ENCODE data around the gene ABL1.

The ABL1 gene

GRCh38 chr9:130869250-130869649 lies 34.2 kb downstream of the ABL1 start:
- H3K4me3 ChIP-seq (replicated peaks in 1 of 2; ENCODE audit: low read depth in 2 of 2, low read length in 2 of 2), result no peak overlapping the region
- TF ChIP-seq, protein P1, sequence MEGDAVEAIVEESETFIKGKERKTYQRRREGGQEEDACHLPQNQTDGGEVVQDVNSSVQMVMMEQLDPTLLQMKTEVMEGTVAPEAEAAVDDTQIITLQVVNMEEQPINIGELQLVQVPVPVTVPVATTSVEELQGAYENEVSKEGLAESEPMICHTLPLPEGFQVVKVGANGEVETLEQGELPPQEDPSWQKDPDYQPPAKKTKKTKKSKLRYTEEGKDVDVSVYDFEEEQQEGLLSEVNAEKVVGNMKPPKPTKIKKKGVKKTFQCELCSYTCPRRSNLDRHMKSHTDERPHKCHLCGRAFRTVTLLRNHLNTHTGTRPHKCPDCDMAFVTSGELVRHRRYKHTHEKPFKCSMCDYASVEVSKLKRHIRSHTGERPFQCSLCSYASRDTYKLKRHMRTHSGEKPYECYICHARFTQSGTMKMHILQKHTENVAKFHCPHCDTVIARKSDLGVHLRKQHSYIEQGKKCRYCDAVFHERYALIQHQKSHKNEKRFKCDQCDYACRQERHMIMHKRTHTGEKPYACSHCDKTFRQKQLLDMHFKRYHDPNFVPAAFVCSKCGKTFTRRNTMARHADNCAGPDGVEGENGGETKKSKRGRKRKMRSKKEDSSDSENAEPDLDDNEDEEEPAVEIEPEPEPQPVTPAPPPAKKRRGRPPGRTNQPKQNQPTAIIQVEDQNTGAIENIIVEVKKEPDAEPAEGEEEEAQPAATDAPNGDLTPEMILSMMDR (IDR thresholded peaks at IDR 0.05; ENCODE audit: low read depth, low read length), result no peak
- peak; percentile 63 to 84 for DNase-seq (ENCODE audit: low read depth in 2 of 2)

- H3K4me3 ChIP-seq (replicated peaks in 1 of 2; ENCODE audit: low read depth in 2 of 2, low read length in 2 of 2), result no peak overlapping the region
- DNase-seq (ENCODE audit: low read depth in 2 of 2), result no peak
- TF ChIP-seq, protein P1 (IDR thresholded peaks at IDR 0.05; ENCODE audit: low read depth, low read length), result no peak
Observed at GRCh38 chr9:130870491-130871381, 35.7 kb downstream of the ABL1 start.

- no peak for DNase-seq (ENCODE audit: low read depth in 2 of 2)
- no peak overlapping the region for H3K4me3 ChIP-seq (replicated peaks in 1 of 2; ENCODE audit: low read depth in 2 of 2, low read length in 2 of 2)
- TF ChIP-seq, protein P1 (IDR thresholded peaks at IDR 0.05; ENCODE audit: low read depth, low read length), result no peak
Observed at GRCh38 chr9:130871395-130872062, 36.5 kb downstream of the ABL1 start.

DNA sequence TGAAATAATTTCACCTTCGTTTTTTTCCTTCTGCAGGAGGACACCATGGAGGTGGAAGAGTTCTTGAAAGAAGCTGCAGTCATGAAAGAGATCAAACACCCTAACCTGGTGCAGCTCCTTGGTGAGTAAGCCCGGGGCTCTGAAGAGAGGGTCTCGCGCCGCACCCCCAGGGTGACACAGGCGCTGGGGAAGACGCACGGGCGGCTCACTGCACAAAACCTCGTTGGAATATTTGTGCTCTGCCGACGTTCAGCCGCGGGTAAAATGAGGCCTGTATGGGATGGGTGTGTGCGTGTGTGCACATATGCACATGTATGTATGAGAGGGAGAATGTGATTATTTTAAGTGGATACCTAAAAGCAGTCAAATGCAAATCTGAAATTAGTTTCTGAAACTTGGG lies 37.0 kb downstream of the ABL1 start:
- H3K4me3 ChIP-seq (replicated peaks in 1 of 2; ENCODE audit: low read depth in 2 of 2, low read length in 2 of 2), result no peak overlapping the region
- TF ChIP-seq, protein P1 (IDR thresholded peaks at IDR 0.05; ENCODE audit: low read depth, low read length), result no peak
- DNase-seq (ENCODE audit: low read depth in 2 of 2), result no peak

DNA sequence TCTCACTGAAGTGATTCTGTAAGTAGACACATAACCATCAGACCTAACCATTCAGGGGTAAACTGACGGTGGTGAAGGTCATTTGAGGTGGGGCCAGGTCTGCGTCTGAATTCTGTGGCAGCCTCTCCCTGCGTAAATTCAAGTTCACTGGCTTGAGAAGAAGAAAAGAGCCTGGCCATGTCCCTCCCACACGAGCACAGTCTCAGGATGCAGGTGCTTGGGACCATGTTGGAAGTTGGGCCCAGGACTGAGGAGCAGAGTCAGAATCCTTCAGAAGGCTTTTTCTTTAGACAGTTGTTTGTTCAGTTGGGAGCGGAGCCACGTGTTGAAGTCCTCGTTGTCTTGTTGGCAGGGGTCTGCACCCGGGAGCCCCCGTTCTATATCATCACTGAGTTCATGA lies 37.5 kb downstream of the ABL1 start:
- DNase-seq (ENCODE audit: low read depth in 2 of 2), result no peak
- TF ChIP-seq, protein P1 (IDR thresholded peaks at IDR 0.05; ENCODE audit: low read depth, low read length), result no peak

GRCh38 chr9:130872912-130873503 lies 38.0 kb downstream of the ABL1 start:
- TF ChIP-seq, protein P1 (IDR thresholded peaks at IDR 0.05; ENCODE audit: low read depth, low read length), result no peak
- DNase-seq (ENCODE audit: low read depth in 2 of 2), result no peak
- H3K4me3 ChIP-seq (replicated peaks in 1 of 2; ENCODE audit: low read depth in 2 of 2, low read length in 2 of 2), result no peak overlapping the region

More for the DNA sequence above, 37.5 kb downstream of the ABL1 start:
- no peak overlapping the region for H3K4me3 ChIP-seq (replicated peaks in 1 of 2; ENCODE audit: low read depth in 2 of 2, low read length in 2 of 2)
